Omental fat pad (tissue), 4 donors: Measurements from ENCODE around the gene GAST. TPM values are rescaled to one million over a fixed set of nuclear protein-coding genes. Genes with fewer than 3 reads are reported as not detected.
"Not testable (repeated sequence)": the region's sequence is repeated elsewhere in the genome, so short reads cannot be mapped to it uniquely, and the experiment has no call there.

Source experiments
- ATAC-seq: fragments of 150-250 bp; one replicate; pipeline ENCODE4 v1.9.1; 2016; ENCODE audit warnings: mild to moderate bottlenecking, moderate library complexity; ENCODE audit not compliant: low FRiP score
- DNase-seq: peaks from one replicate; pipeline ENCODE4 v3.0.0-alpha.2; 2019; ENCODE audit warnings: low spot score
- CTCF ChIP-seq, 3 donors: fragments of 450-650 bp; IDR thresholded peaks; one replicate each; pipeline ENCODE4 v1.5.1; 2016 to 2017; ENCODE audit warnings: antibody characterized with exemption in 3 of 3, mild to moderate bottlenecking in 3 of 3, moderate library complexity in 2 of 3
- total RNA-seq, 4 donors: library from RNA; depleted of rRNA; stranded (reverse); fragments of >200 nt; gene quantifications; one replicate each; pipeline ENCODE4 v1.1.0, GENCODE V29; 2016

Gene GAST
- total RNA-seq, 4 donors from 2014 or later = not detected

DNA sequence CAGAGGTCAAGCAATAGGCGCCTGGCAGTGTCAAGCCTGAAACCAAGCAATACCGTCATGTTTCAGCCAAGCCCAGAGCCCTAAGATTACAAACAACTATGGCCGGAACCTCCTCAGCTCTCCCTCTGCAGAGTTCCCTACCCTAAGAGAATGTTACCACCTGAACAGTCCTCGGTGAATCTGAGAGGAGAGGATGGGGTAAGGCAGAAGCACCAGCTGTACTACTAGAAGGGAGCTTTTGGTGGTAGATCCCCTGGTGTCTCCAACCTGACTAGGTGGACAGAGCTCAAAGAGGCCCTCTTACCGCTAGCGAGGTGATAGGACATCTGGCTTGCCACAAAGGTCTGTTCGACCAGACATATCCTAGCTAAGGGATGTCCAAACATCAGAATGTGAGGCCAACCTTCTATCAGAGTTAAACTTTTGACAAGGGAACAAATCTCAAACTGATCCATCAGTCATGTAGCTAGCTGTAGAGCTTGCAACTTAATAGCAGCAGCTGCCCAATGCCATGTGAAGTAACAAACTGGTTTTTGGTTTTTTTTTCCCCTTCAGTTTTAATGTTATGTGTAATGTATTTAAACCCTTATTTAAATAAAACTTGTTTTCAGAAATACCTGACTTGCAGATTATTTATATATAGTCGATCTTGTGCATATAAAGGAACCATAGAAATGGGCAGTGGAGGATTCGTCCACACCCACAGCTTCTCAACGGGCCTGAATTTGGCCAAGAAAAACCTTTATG is 20.9 kb upstream of the GAST start:
- no peak for TF ChIP-seq CTCF (IDR thresholded peaks at IDR 0.05)
- DNase-seq = no peak
- no peak for ATAC-seq

GRCh38 chr17:41692722-41693521 is 19.2 kb upstream of the GAST start:
- no peak for TF ChIP-seq CTCF (IDR thresholded peaks at IDR 0.05)
- ATAC-seq (no peak), DNase-seq (no peak)

GRCh38 chr17:41695134-41695661 is 16.9 kb upstream of the GAST start:
- ATAC-seq (no peak), DNase-seq (no peak)
- no peak for TF ChIP-seq CTCF (IDR thresholded peaks at IDR 0.05)

- peak in 1 of 3 donors; percentile 22 for TF ChIP-seq CTCF (IDR thresholded peaks at IDR 0.05)
- no peak for ATAC-seq
- DNase-seq = no peak
Observed at GRCh38 chr17:41695954-41696757, 16.0 kb upstream of the GAST start.

GRCh38 chr17:41697122-41697962 is 14.8 kb upstream of the GAST start:
- no peak for TF ChIP-seq CTCF (IDR thresholded peaks at IDR 0.05)
- DNase-seq (peak; percentile 43), ATAC-seq (peak; percentile 67)

DNA sequence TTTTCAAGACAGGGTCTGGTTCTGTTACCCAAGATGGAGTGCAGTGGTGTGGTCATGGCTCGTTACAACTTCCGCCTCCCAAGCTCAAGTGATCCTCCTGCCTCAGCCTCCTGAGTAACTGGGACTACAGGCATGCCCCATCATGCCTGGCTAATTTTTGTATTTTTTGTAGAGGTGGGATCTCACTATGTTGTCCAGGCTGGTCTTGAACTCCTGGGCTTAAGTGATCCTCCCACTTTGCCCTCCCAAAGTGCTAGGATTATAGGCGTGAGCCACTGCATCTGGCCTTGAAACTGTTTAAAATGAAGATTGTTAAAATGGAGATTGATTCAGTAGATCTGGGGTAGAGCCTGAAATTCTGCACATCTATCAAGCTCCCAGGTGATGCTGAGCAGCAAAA is 11.3 kb upstream of the GAST start:
- DNase-seq, ATAC-seq: not testable (repeated sequence)
